Heart left ventricle (tissue), 13 donors: Measurements from ENCODE around the gene WIPF1.

ENCODE experiments used
- POLR2A ChIP-seq, 2 donors: fragments of 450-650 bp; IDR thresholded peaks; one replicate each; pipeline ENCODE4 v1.6.1; 2017; ENCODE audit warnings: antibody characterized with exemption in 2 of 2, mild to moderate bottlenecking in 2 of 2, moderate library complexity in 2 of 2
- TF ChIP-seq, protein P1 (sequence below), 12 donors: fragments of 200-600 bp; sonication (generic) in 4 of 12; IDR thresholded peaks; one replicate each; pipeline versions ENCODE4 v1.5.0 to v1.8.0; 2018 to 2022; ENCODE audit warnings: antibody characterized with exemption in 12 of 12, mild to moderate bottlenecking in 5 of 12
- donor health status: ischemic (EF 13 %, LVEDD 7.1; RV severe dilation, severe dysfunction).
- donor health status: DM: no; HTN: yes; CAD: no.
- donor health status: DM: no; HTN: no; CAD: no.
- donor health status: ischemic (EF 25% LVEDD 6.9; RV normal size, moderate dysfunction).
- donor health status: ischemic (EF 25% LVEDD 5.7; RV mildly dilated, moderate dysfunction).
- donor health status: ischemic (EF 35%, LVEDD 5.7; RV mildly dilated, moderate dysfunction).
- donor health status: nonischemic (EF 11% LVEDD 7.7; RV severe dilation, severe dysfunction).
- donor health status: DM: yes; HTN: yes; CAD: no.
- donor health status: PGD.
- donor health status: ischemic (EF 29% LVEDD 5.4; RV normal size, mild dysfunction).
- donor health status: nonischemic (EF 23%, LVEDD 6.1; RV moderate dilation, normal function).

- TF ChIP-seq, protein P1, sequence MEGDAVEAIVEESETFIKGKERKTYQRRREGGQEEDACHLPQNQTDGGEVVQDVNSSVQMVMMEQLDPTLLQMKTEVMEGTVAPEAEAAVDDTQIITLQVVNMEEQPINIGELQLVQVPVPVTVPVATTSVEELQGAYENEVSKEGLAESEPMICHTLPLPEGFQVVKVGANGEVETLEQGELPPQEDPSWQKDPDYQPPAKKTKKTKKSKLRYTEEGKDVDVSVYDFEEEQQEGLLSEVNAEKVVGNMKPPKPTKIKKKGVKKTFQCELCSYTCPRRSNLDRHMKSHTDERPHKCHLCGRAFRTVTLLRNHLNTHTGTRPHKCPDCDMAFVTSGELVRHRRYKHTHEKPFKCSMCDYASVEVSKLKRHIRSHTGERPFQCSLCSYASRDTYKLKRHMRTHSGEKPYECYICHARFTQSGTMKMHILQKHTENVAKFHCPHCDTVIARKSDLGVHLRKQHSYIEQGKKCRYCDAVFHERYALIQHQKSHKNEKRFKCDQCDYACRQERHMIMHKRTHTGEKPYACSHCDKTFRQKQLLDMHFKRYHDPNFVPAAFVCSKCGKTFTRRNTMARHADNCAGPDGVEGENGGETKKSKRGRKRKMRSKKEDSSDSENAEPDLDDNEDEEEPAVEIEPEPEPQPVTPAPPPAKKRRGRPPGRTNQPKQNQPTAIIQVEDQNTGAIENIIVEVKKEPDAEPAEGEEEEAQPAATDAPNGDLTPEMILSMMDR (IDR thresholded peaks at IDR 0.05) = no peak
- no peak for TF ChIP-seq POLR2A (IDR thresholded peaks at IDR 0.05)
Observed at GRCh38 chr2:174572556-174572955, 25.0 kb downstream of the WIPF1 start.
